H9 (cell line): ENCODE data around the gene CCNY. TPM values are rescaled to one million over a fixed set of nuclear protein-coding genes. Genes with fewer than 3 reads are reported as not detected.
A peak's percentile ranks its signal among the peaks of the same experiment; 100 is the strongest.

Experiments
- DNase-seq: peaks from one replicate; pipeline ENCODE4 v3.0.0-alpha.2; 2017
- H2AFZ ChIP-seq: one replicate; pipeline ENCODE4 v1.6.1; 2013; ENCODE audit warnings: mild to moderate bottlenecking, low read length, control low read depth, moderate library complexity
- H2AK5ac ChIP-seq: 2 replicates; pipeline ENCODE4 v1.6.1; 2013; ENCODE audit warnings: low read length, control low read depth, mixed read lengths; ENCODE audit not compliant: insufficient read length
- H2BK120ac ChIP-seq: one replicate; pipeline ENCODE4 v1.6.1; 2013; ENCODE audit warnings: low read depth, mild to moderate bottlenecking, low read length, control low read depth, inconsistent platforms; ENCODE audit not compliant: poor library complexity, severe bottlenecking
- H2BK12ac ChIP-seq: 2 replicates; pipeline ENCODE4 v1.6.1; 2013; ENCODE audit warnings: low read length, control low read depth, mixed read lengths, low read depth; ENCODE audit not compliant: insufficient read length
- H2BK15ac ChIP-seq: 2 replicates; pipeline ENCODE4 v1.6.1; 2013; ENCODE audit warnings: low read depth, low read length, control low read depth
- H2BK20ac ChIP-seq: one replicate; pipeline ENCODE4 v1.6.1; 2013; ENCODE audit warnings: low read depth, mild to moderate bottlenecking, low read length, control low read depth, inconsistent platforms; ENCODE audit not compliant: poor library complexity, severe bottlenecking
- H2BK5ac ChIP-seq: 2 replicates; pipeline ENCODE4 v1.6.1; 2013; ENCODE audit warnings: low read length, control low read depth, mixed read lengths; ENCODE audit not compliant: insufficient read length
- H3K14ac ChIP-seq: 2 replicates; pipeline ENCODE4 v1.6.1; 2013; ENCODE audit warnings: low read length, control low read depth; ENCODE audit not compliant: insufficient read depth
- H3K18ac ChIP-seq: 2 replicates; pipeline ENCODE4 v1.6.1; 2013; ENCODE audit warnings: low read depth, mild to moderate bottlenecking, mixed read lengths, low read length, control low read depth; ENCODE audit not compliant: insufficient read length
- H3K23ac ChIP-seq: 2 replicates; pipeline ENCODE4 v1.6.1; 2013; ENCODE audit warnings: low read length, control low read depth, mixed read lengths, low read depth; ENCODE audit not compliant: insufficient read length
- H3K23me2 ChIP-seq: 2 replicates; pipeline ENCODE4 v1.6.1; 2013; ENCODE audit warnings: low read depth, mild to moderate bottlenecking, mixed read lengths, low read length, control low read depth; ENCODE audit not compliant: insufficient read length, poor library complexity, severe bottlenecking
- H3K27ac ChIP-seq: 2 replicates; pipeline ENCODE4 v1.5.1; 2013; ENCODE audit warnings: low read length, control low read depth, mixed read lengths, low read depth; ENCODE audit not compliant: insufficient read length
- H3K27me3 ChIP-seq: 2 replicates; pipeline ENCODE4 v1.6.1; 2013; ENCODE audit warnings: low read length, control low read depth, inconsistent platforms; ENCODE audit not compliant: insufficient read depth
- H3K4ac ChIP-seq: 2 replicates; pipeline ENCODE4 v1.6.1; 2013; ENCODE audit warnings: low read depth, mild to moderate bottlenecking, control low read depth, inconsistent platforms, low read length, moderate library complexity
- H3K4me1 ChIP-seq: 2 replicates; pipeline ENCODE4 v1.6.1; 2013; ENCODE audit warnings: low read length, control low read depth, inconsistent platforms; ENCODE audit not compliant: insufficient read depth
- H3K4me2 ChIP-seq: 2 replicates; pipeline ENCODE4 v1.6.1; 2013; ENCODE audit warnings: low read length, control low read depth, mixed read lengths; ENCODE audit not compliant: insufficient read length, insufficient read depth
- H3K56ac ChIP-seq: 2 replicates; pipeline ENCODE4 v1.6.1; 2013; ENCODE audit warnings: low read depth, mild to moderate bottlenecking, mixed read lengths, low read length, control low read depth; ENCODE audit not compliant: insufficient read length
- H3K79me1 ChIP-seq: 2 replicates; pipeline ENCODE4 v1.6.1; 2013; ENCODE audit warnings: low read depth, mild to moderate bottlenecking, moderate library complexity, low read length, control low read depth, inconsistent platforms; ENCODE audit not compliant: insufficient read depth, poor library complexity, severe bottlenecking
- H3K79me2 ChIP-seq: 2 replicates; pipeline ENCODE4 v1.6.1; 2013; ENCODE audit warnings: low read length, control low read depth, inconsistent platforms; ENCODE audit not compliant: insufficient read depth
- H3K9ac ChIP-seq: 2 replicates; pipeline ENCODE4 v1.6.1; 2013; ENCODE audit warnings: low read length, control low read depth, mixed read lengths; ENCODE audit not compliant: insufficient read length; ENCODE audit errors: extremely low read depth
- H3K9me3 ChIP-seq: one replicate; pipeline ENCODE4 v1.6.1; 2013; ENCODE audit warnings: low read depth, low read length, inconsistent platforms; ENCODE audit not compliant: control insufficient read depth
- H3T11ph ChIP-seq: one replicate; pipeline ENCODE4 v1.6.1; 2013; ENCODE audit warnings: mild to moderate bottlenecking, low read length, control low read depth, inconsistent platforms
- H4K20me1 ChIP-seq: one replicate; pipeline ENCODE4 v1.6.1; 2013; ENCODE audit not compliant: control insufficient read depth, insufficient read length, insufficient read depth
- H4K5ac ChIP-seq: 2 replicates; pipeline ENCODE4 v1.6.1; 2013; ENCODE audit warnings: low read depth, mild to moderate bottlenecking, mixed read lengths, low read length, control low read depth; ENCODE audit not compliant: insufficient read length
- H4K8ac ChIP-seq: replicated peaks from 2 replicates; pipeline ENCODE4 v1.6.1; 2013; ENCODE audit warnings: low read length, control low read depth, mixed read lengths, low read depth; ENCODE audit not compliant: insufficient read length
- H4K91ac ChIP-seq: 2 replicates; pipeline ENCODE4 v1.6.1; 2013; ENCODE audit warnings: low read depth, mild to moderate bottlenecking, moderate library complexity, mixed read lengths, low read length, control low read depth; ENCODE audit not compliant: insufficient read length
- H3K27ac Mint-ChIP-seq, 3 experiments: 2 replicates in 2 of 3; 3 replicates in 1 of 3; pipeline ENCODE4 v1.8.0; 2020 to 2021; ENCODE audit warnings: mixed read lengths in 3 of 3, mild to moderate bottlenecking in 1 of 3, moderate library complexity in 1 of 3
- H3K27me3 Mint-ChIP-seq: 2 replicates; pipeline ENCODE4 v1.8.0; 2021; ENCODE audit warnings: low read depth, mild to moderate bottlenecking, moderate library complexity, mixed read lengths
- H3K36me3 Mint-ChIP-seq, 3 experiments: 2 replicates in 2 of 3; 3 replicates in 1 of 3; pipeline ENCODE4 v1.8.0; 2020 to 2021; ENCODE audit warnings: low read depth in 3 of 3, mixed read lengths in 3 of 3; ENCODE audit not compliant: insufficient read depth in 1 of 3
- H3K4me1 Mint-ChIP-seq, 2 experiments: 2 replicates each; pipeline ENCODE4 v1.8.0; 2020; ENCODE audit warnings: mixed read lengths in 2 of 2
- H3K4me3 Mint-ChIP-seq, 2 experiments: 2 replicates in 1 of 2; 3 replicates in 1 of 2; pipeline ENCODE4 v1.8.0; 2020 to 2021; ENCODE audit warnings: mild to moderate bottlenecking in 2 of 2, mixed read lengths in 2 of 2, moderate library complexity in 1 of 2
- H3K9me3 Mint-ChIP-seq, 2 experiments: 2 replicates in 1 of 2; 3 replicates in 1 of 2; pipeline ENCODE4 v1.8.0; 2020; ENCODE audit warnings: mild to moderate bottlenecking in 2 of 2, mixed read lengths in 2 of 2, moderate library complexity in 1 of 2
- CTCF ChIP-seq: fragments of 200-600 bp; sonication (generic); conservative IDR thresholded peaks from 3 replicates; pipeline ENCODE4 v1.8.0; 2021; ENCODE audit warnings: antibody characterized with exemption, mild to moderate bottlenecking
- WGBS: extraction: QIAGEN DNeasy Blood & Tissue Kit; methylation state at CpG from one replicate; pipeline ENCODE4 v1.1.7; 2013; ENCODE audit warnings: missing lambda C conversion rate, low lambda C conversion rate, mixed read lengths; ENCODE audit not compliant: insufficient read length; ENCODE audit errors: extremely low coverage; 5-methylcytosine and 5-hydroxymethylcytosine counted together
- total RNA-seq: library from RNA; stranded (reverse); gene quantifications from 2 replicates; pipeline ENCODE4 v1.2.1, GENCODE V29; 2021

Gene CCNY
- total RNA-seq, 1 experiment from 2014 or later, result 62.1 TPM

GRCh38 chr10:35369049-35369611, 32.8 kb downstream of the CCNY start:
- Histone ChIP-seq H3K14ac (no peak overlapping the region), H4K8ac (no peak overlapping the region), H4K5ac (no peak overlapping the region), H2AFZ (no peak overlapping the region), H2BK12ac (no peak overlapping the region), H2BK20ac (no peak overlapping the region), H3K23me2 (no peaks in the 10 kb centered on the region), H2BK15ac (no peak overlapping the region), H3K56ac (no peak overlapping the region), H3K4me1 (no peaks in the 10 kb centered on the region; the same call in 1 of the 2 replicates), H2BK5ac (no peak overlapping the region), H3K27me3 (no peaks in the 10 kb centered on the region), H3K9ac (no peak overlapping the region), H3K79me2 (peaks cover 21% of the 10 kb centered on the region; the same call in 1 of the 2 replicates), H3K18ac (no peak overlapping the region), H3K79me1 (peaks cover 6% of the 10 kb centered on the region), H3K9me3 (no peaks in the 10 kb centered on the region), H3K23ac (no peak overlapping the region), H3K4me2 (no peak overlapping the region), H4K20me1 (no peaks in the 10 kb centered on the region), H3K4ac (no peak overlapping the region), H3T11ph (no peak overlapping the region), H2AK5ac (no peak overlapping the region), H2BK120ac (no peak overlapping the region), H3K27ac (no peak overlapping the region), H4K91ac (no peak overlapping the region)
- Mint-ChIP-seq H3K36me3 (no peaks in the 10 kb centered on the region; a peak in 1 of 7 replicates), H3K9me3 (no peaks in the 10 kb centered on the region; a peak in 1 of 5 replicates), H3K27ac (peak overlapping the region in 1 of 3 experiments; percentile 22; a peak in 1 of 7 replicates), H3K4me3 (no peak overlapping the region), H3K4me1 (peaks cover 19 to 28% of the 10 kb centered on the region in 2 experiments), H3K27me3 (no peaks in the 10 kb centered on the region)
- no peak for DNase-seq
- no peak for TF ChIP-seq CTCF
- no CpG with 5 or more reads among the region's 6 CpGs for WGBS
